Glutamatergic neuron (in vitro differentiated cells): ENCODE measurements around the gene SLC9C2. TPM values are rescaled to one million over a fixed set of nuclear protein-coding genes. Genes with fewer than 3 reads are reported as not detected.
A peak's percentile ranks its signal among the peaks of the same experiment; 100 is the strongest.
"Not testable (repeated sequence)": the region's sequence is repeated elsewhere in the genome, so short reads cannot be mapped to it uniquely, and the experiment has no call there.

Experiments
- DNase-seq: peaks from one replicate; pipeline ENCODE4 v3.0.0; 2022
- H3K27ac Mint-ChIP-seq: one replicate; pipeline ENCODE4 v1.8.0; 2020; ENCODE audit warnings: mild to moderate bottlenecking, mixed read lengths, inconsistent platforms; ENCODE audit not compliant: unreplicated experiment
- H3K27me3 Mint-ChIP-seq: one replicate; pipeline ENCODE4 v1.8.0; 2020; ENCODE audit warnings: mild to moderate bottlenecking, moderate library complexity, mixed read lengths, inconsistent platforms; ENCODE audit not compliant: unreplicated experiment
- H3K36me3 Mint-ChIP-seq: one replicate; pipeline ENCODE4 v1.8.0; 2020; ENCODE audit warnings: mild to moderate bottlenecking, mixed read lengths, inconsistent platforms; ENCODE audit not compliant: unreplicated experiment
- H3K4me1 Mint-ChIP-seq: one replicate; pipeline ENCODE4 v1.8.0; 2020; ENCODE audit warnings: mild to moderate bottlenecking, low read depth, mixed read lengths, inconsistent platforms; ENCODE audit not compliant: unreplicated experiment
- H3K4me3 Mint-ChIP-seq: one replicate; pipeline ENCODE4 v1.8.0; 2020; ENCODE audit warnings: mild to moderate bottlenecking, mixed read lengths, inconsistent platforms; ENCODE audit not compliant: unreplicated experiment
- H3K9me3 Mint-ChIP-seq: one replicate; pipeline ENCODE4 v1.8.0; 2020; ENCODE audit warnings: mild to moderate bottlenecking, moderate library complexity, mixed read lengths, inconsistent platforms; ENCODE audit not compliant: unreplicated experiment
- CTCF ChIP-seq: fragments of 200-600 bp; sonication (generic); IDR thresholded peaks from one replicate; pipeline ENCODE4 v1.5.0; 2021; ENCODE audit not compliant: partially characterized antibody, unreplicated experiment
- total RNA-seq: library from RNA; stranded (reverse); fragmentation: NEBNext Ultra II Directional; extraction: Animal tissue kit (Norgen Biotek cat#: 25700); gene quantifications from one replicate; pipeline ENCODE4 v1.2.1, GENCODE V29; 2021; ENCODE audit not compliant: unreplicated experiment

The SLC9C2 gene
- total RNA-seq, 1 donor from 2014 or later = 0.98 TPM

- Mint-ChIP-seq H3K27ac (no peak overlapping the region), H3K4me1 (peaks cover 4% of the 10 kb centered on the region), H3K9me3 (no peaks in the 10 kb centered on the region), H3K36me3 (no peaks in the 10 kb centered on the region), H3K4me3 (no peak overlapping the region), H3K27me3 (no peaks in the 10 kb centered on the region)
- DNase-seq = peak; percentile 21
- TF ChIP-seq CTCF = no peak
These were observed 99.5 kb downstream of the SLC9C2 start for GRCh38 chr1:173503391-173503790.

- H3K36me3 Mint-ChIP-seq = no peaks in the 10 kb centered on the region
- DNase-seq = no peak
- no peak overlapping the region for H3K27ac Mint-ChIP-seq
- no peaks in the 10 kb centered on the region for H3K27me3 Mint-ChIP-seq
- H3K9me3 Mint-ChIP-seq = no peaks in the 10 kb centered on the region
- H3K4me1 Mint-ChIP-seq = peaks cover 4% of the 10 kb centered on the region
- TF ChIP-seq CTCF = no peak
- no peak overlapping the region for H3K4me3 Mint-ChIP-seq
These were observed 100.8 kb downstream of the SLC9C2 start for GRCh38 chr1:173502104-173502503.

GRCh38 chr1:173499729-173500128 is 103.1 kb downstream of the SLC9C2 start:
- H3K9me3 Mint-ChIP-seq = no peaks in the 10 kb centered on the region
- no peaks in the 10 kb centered on the region for H3K36me3 Mint-ChIP-seq
- no peak for DNase-seq
- H3K4me3 Mint-ChIP-seq = no peak overlapping the region
- H3K27ac Mint-ChIP-seq = no peak overlapping the region
- no peaks in the 10 kb centered on the region for H3K27me3 Mint-ChIP-seq
- peaks cover 4% of the 10 kb centered on the region for H3K4me1 Mint-ChIP-seq
- no peak for TF ChIP-seq CTCF

- no peak for DNase-seq
- no peak for TF ChIP-seq CTCF
- Mint-ChIP-seq H3K4me1 (no peaks in the 10 kb centered on the region), H3K4me3 (no peak overlapping the region), H3K36me3 (peaks cover 7% of the 10 kb centered on the region), H3K27me3 (no peaks in the 10 kb centered on the region), H3K9me3 (no peaks in the 10 kb centered on the region), H3K27ac (no peak overlapping the region)
These were observed 106.0 kb downstream of the SLC9C2 start for GRCh38 chr1:173496757-173497320.

GRCh38 chr1:173495609-173496267 is 107.1 kb downstream of the SLC9C2 start:
- no peak overlapping the region for H3K27ac Mint-ChIP-seq
- no peaks in the 10 kb centered on the region for H3K9me3 Mint-ChIP-seq
- no peaks in the 10 kb centered on the region for H3K27me3 Mint-ChIP-seq
- peaks cover 7% of the 10 kb centered on the region for H3K36me3 Mint-ChIP-seq
- H3K4me3 Mint-ChIP-seq = no peak overlapping the region
- no peaks in the 10 kb centered on the region for H3K4me1 Mint-ChIP-seq
- no peak for DNase-seq
- TF ChIP-seq CTCF = no peak

- not testable (repeated sequence) for H3K36me3 Mint-ChIP-seq, H3K4me3 Mint-ChIP-seq, DNase-seq, H3K27me3 Mint-ChIP-seq, H3K27ac Mint-ChIP-seq, H3K4me1 Mint-ChIP-seq, H3K9me3 Mint-ChIP-seq
These were observed 109.7 kb downstream of the SLC9C2 start for GRCh38 chr1:173493125-173493524.
